MM.1S (cell line): ENCODE results near the gene TCEANC2.

Experiments
- CTCF ChIP-seq: fragments of 300-600 bp; sonication (generic); IDR thresholded peaks from 2 replicates; pipeline ENCODE4 v1.5.1; 2016; ENCODE audit warnings: antibody characterized with exemption, low read length, mixed read lengths
- EZH2 ChIP-seq: fragments of 300-600 bp; sonication (generic); optimal IDR thresholded peaks from 2 replicates; pipeline ENCODE3; 2017; ENCODE audit warnings: low read depth, mild to moderate bottlenecking, antibody characterized with exemption, low read length, mixed read lengths
- EZH2phosphoT487 ChIP-seq: fragments of 300-600 bp; sonication (generic); IDR thresholded peaks from 2 replicates; pipeline ENCODE4 v1.6.1; 2018; ENCODE audit warnings: antibody characterized with exemption, low read length

- TF ChIP-seq CTCF (no peak), EZH2phosphoT487 (no peak), EZH2 (no peak)
Observed at GRCh38 chr1:54052431-54052933, 926 bp upstream of the TCEANC2 start.
